ENCODE measurements around the gene CHRNG. TPM values are rescaled to one million over a fixed set of nuclear protein-coding genes. Genes with fewer than 3 reads are reported as not detected.
A peak's percentile ranks its signal among the peaks of the same experiment; 100 is the strongest.

CHRNG gene
- total RNA-seq, 2 experiments from 2014 or later = not detected

DNA sequence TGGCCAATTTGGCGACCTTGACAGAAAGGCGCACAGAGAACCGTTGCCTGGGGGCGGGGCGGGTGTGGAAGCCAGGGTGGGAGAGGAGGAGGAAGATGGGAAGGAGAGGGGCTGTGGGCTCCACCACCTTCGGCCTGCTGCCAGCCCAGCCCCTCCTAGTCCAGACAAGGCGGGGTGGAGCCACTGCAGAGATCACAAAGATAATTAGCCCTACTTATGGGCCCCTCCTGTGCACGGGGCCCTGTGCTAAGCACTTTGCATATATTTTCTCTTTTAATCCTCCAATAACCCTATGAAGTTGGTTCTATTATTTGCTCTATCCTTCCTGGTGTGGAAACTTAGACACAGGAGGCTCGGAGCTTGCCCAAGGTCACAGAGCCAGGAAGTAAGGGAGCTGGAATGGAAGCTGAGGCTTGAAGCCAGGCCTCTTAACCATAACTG, 38.1 kb upstream of the CHRNG start:
- Mint-ChIP-seq H3K27me3 (peaks cover 36% of the 10 kb centered on the region), H3K36me3 (no peaks in the 10 kb centered on the region)

DNA sequence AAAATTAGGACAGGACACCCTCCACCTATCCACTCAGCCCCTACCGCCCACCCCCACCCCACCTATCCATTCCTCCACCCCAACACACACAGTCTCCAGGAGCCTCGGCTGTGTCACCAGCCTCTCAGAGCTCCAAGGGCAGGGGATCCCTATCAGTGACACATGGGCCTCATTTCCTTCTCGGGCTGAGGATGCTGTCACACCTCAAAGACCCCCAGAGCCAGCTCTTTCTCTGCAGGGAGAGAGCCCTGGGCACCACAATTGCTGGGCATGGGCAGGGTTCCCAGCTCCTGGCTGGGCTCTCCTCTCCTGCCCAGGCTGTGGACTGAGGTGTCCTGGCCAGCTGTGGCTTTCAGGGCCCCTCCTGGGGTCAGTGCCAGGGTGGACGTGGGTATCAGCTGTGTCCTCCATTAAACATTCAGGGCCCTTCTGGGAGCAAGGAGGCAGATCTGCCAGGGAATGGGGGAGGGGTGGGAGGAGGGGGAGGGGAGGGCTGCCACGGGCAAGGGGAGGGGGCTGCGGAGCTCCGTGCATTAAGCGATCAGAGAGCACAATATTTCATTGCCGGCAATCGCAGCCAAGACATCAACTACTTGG, 37.6 kb upstream of the CHRNG start:
- peaks cover 36% of the 10 kb centered on the region for H3K27me3 Mint-ChIP-seq
- POLR2A ChIA-PET = no interaction called here
- H3K4me1 Mint-ChIP-seq = peaks cover 4% of the 10 kb centered on the region
- H3K36me3 Mint-ChIP-seq = no peaks in the 10 kb centered on the region
- no peaks in the 10 kb centered on the region for H3K9me3 Mint-ChIP-seq
- DNase-seq = no peak
- H3K27ac Mint-ChIP-seq = no peak overlapping the region
- no peak overlapping the region for H3K4me3 Mint-ChIP-seq
- ATAC-seq (ENCODE audit: low read depth) = no peak

More for the DNA sequence above, 38.1 kb upstream of the CHRNG start:
- POLR2A ChIA-PET = no interaction called here
- peaks cover 4% of the 10 kb centered on the region for H3K4me1 Mint-ChIP-seq
- H3K9me3 Mint-ChIP-seq = no peaks in the 10 kb centered on the region
- H3K27ac Mint-ChIP-seq = no peak overlapping the region
- no peak overlapping the region for H3K4me3 Mint-ChIP-seq
- ATAC-seq (ENCODE audit: low read depth) (no peak), DNase-seq (no peak)

DNA sequence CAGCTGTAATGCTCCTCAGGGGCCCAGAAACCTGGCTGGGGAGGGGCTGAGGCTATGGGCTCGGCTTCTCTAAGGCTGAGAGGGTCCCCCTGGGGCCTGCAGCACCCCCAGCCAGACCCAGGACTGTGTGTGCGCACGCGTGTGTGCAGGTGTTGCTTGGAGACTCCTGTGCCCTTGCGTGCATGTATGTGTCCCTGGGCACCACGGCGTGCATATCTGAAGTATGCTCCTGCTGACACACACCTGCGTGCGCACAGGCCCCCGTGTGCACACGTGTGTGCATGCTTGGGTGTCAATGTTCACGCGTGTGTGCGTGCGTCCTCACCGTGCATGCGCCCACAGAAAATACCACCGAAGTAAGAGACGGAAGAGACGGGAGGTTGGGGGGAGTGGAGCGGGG, 37.0 kb upstream of the CHRNG start:
- no peak for DNase-seq
- Mint-ChIP-seq H3K9me3 (no peaks in the 10 kb centered on the region), H3K4me1 (peaks cover 4% of the 10 kb centered on the region), H3K36me3 (no peaks in the 10 kb centered on the region), H3K27me3 (peaks cover 36% of the 10 kb centered on the region), H3K4me3 (peak overlapping the region; percentile 74), H3K27ac (no peak overlapping the region)
- POLR2A ChIA-PET = no interaction called here
- ATAC-seq (ENCODE audit: low read depth) = no peak

DNA sequence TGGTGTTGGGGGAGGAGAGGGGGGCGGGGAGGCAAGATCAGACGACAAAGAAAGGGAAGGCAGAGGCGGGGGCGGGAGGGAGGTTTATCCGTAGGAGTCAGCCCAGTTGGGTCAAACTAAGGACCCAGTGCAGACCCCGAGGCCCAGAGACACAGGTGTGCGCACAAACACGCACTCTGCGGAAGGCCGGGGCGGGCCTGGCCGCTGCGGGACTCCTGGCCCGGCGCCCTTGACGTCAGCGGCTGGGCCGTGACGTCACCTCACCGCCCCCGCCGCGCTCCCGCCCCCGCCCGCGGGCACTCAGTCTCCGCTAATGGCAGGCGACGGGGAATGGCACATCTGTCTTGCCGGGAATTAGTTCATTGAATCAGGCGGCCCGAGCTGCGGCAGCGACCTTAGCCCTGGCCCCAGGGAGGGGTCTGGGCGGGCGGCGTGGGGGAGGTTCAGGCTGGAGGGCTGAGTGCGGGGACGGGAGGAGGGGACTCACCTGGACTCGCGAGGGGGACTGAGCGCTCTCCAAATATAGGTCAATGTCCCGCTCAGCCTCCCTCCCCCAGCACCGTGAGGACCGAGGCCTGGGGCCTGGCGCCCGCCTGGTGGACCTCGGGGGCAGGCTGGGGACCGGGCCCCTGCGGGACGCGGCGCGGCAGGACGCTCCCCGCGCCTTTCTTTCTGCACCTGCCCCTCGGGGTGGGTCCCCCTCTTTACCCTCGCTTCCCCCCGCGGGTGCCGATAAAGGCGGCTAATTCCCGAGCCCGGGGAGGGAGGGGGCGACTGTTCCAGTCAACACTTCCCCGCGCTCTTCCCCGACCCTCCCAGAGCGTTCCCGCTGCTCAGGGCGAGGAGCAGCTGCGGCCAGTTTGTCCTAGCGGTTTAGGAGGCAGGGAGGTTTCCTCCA, 36.3 kb upstream of the CHRNG start:
- POLR2A ChIA-PET = no interaction called here
- Mint-ChIP-seq H3K4me3 (no peak overlapping the region), H3K9me3 (no peaks in the 10 kb centered on the region), H3K27me3 (peaks cover 36% of the 10 kb centered on the region), H3K27ac (no peak overlapping the region), H3K4me1 (peaks cover 4% of the 10 kb centered on the region), H3K36me3 (no peaks in the 10 kb centered on the region)
- ATAC-seq (ENCODE audit: low read depth) (peak; percentile 49), DNase-seq (peak; percentile 55)

DNA sequence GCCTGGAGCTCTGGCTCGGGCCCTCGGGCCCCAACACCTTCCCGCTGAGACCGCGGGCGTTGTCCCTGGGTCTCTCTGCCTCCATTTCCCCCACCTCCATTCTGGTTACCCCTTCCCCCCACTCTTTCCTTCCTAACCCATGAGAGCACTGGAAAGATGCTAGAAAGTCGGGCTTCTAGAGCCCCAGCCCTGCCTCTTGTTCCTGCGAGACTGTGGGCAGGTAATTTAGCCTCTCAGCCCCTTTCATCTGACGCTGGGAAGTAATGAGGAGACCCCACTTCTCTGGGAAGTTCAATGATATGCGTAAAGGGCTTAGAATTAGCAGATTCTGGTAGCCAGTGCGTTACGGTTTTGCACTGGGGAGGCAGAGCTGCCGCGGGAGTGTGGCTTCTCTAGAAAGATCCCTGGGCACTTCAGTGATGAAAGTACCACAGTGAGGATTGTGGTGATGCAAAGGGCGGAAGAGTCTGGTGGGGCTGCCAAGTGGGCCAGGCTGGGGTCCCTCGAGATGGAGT, 35.6 kb upstream of the CHRNG start:
- H3K27me3 Mint-ChIP-seq = peaks cover 37% of the 10 kb centered on the region
- no peaks in the 10 kb centered on the region for H3K36me3 Mint-ChIP-seq
- DNase-seq = no peak
- H3K4me1 Mint-ChIP-seq = peaks cover 4% of the 10 kb centered on the region
- POLR2A ChIA-PET = no interaction called here
- H3K4me3 Mint-ChIP-seq = no peak overlapping the region
- no peak overlapping the region for H3K27ac Mint-ChIP-seq
- H3K9me3 Mint-ChIP-seq = no peaks in the 10 kb centered on the region
- ATAC-seq (ENCODE audit: low read depth) = no peak

DNA sequence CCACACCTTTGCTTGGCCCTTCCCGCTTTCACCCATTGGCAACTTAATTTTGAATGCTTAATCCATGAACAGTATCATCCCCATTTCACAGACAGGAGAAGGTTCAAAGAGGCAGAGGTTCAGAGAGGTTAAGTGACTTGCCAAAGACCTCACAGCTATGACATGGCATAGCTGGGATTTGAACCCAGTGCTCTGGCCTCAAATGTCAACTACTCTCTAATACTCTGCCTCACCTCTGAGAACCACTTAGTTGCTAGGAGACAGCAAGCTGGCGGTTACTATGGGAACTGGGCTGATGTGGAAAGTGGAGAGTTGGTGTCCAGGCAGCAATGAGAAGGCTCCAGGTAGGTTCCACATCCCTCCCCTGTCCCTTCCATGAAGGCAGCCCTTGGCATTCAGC, 35.1 kb upstream of the CHRNG start:
- H3K4me3 Mint-ChIP-seq = no peak overlapping the region
- H3K4me1 Mint-ChIP-seq = peaks cover 4% of the 10 kb centered on the region
- peaks cover 37% of the 10 kb centered on the region for H3K27me3 Mint-ChIP-seq
- POLR2A ChIA-PET = no interaction called here
- no peaks in the 10 kb centered on the region for H3K9me3 Mint-ChIP-seq
- H3K27ac Mint-ChIP-seq = no peak overlapping the region
- no peak for DNase-seq
- ATAC-seq (ENCODE audit: low read depth) = no peak
- H3K36me3 Mint-ChIP-seq = no peaks in the 10 kb centered on the region

DNA sequence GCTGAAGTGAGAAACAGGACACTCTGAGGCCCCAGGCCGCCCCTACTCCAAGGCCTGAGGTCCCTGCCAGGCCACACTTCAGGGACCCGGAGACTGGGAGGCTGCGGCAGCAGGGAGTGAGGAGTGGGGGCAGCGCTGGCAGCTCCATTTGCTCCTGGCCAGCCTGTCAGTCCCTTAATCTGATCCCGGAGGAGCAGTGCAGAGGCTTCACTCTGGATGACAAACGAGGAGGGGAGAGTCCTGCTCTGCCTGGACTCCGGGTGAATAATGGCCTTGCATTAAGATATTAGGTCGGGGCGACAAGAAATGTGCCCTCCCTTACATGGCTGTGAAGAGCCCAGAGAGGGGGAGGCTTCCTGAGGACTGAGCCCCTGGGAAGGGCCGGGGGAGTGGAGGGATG, 33.6 kb upstream of the CHRNG start:
- H3K4me1 Mint-ChIP-seq = peaks cover 4% of the 10 kb centered on the region
- H3K27me3 Mint-ChIP-seq = peaks cover 35% of the 10 kb centered on the region
- no peaks in the 10 kb centered on the region for H3K9me3 Mint-ChIP-seq
- DNase-seq (no peak), ATAC-seq (ENCODE audit: low read depth) (no peak)
- POLR2A ChIA-PET = no interaction called here
- no peak overlapping the region for H3K27ac Mint-ChIP-seq
- no peaks in the 10 kb centered on the region for H3K36me3 Mint-ChIP-seq
- H3K4me3 Mint-ChIP-seq = no peak overlapping the region

DNA sequence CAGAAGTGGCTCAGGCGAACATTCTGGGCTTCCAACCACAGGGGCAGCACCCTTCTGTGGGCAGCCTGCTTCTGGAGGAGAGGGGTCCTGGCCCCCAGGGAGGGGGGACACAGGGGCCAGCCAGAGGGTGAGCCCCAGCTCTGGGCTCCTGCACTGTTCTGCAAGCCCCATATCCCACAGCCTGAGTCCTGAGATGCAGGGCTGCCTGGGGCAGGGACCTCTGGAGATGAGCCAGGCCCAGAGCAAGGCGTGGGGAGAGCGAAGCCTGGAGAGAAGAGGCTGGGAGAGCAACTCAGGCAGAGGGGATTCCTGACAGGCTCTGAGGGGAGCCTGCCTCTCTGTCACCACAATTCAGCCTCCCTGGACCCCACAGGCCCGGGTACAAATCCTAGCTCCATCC, 32.8 kb upstream of the CHRNG start:
- ATAC-seq (ENCODE audit: low read depth) (no peak), DNase-seq (no peak)
- H3K9me3 Mint-ChIP-seq = no peaks in the 10 kb centered on the region
- POLR2A ChIA-PET = no interaction called here
- H3K27me3 Mint-ChIP-seq = peaks cover 32% of the 10 kb centered on the region
- H3K27ac Mint-ChIP-seq = no peak overlapping the region
- H3K4me1 Mint-ChIP-seq = peaks cover 4% of the 10 kb centered on the region
- H3K36me3 Mint-ChIP-seq = no peaks in the 10 kb centered on the region
- H3K4me3 Mint-ChIP-seq = no peak overlapping the region

DNA sequence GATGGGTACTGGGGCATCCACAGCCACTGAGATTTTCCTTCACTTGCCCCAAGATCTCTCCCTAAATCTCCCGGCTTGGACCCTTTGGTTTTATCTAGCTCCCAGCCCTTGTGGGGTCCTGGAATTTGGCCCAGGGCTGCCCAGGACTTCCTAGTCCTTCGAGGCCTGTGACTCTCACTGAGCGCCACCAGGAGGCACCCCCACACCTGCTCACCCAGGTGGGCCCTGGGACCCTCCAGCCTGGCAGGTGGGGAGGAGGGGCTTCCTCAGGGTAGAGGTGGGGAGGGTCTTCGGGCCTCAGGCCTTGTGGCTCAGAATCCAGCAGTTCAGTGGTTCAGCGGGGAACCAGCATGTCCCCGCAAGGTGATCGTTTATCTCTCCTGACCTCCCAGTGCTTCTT, 31.2 kb upstream of the CHRNG start:
- no peak for DNase-seq
- POLR2A ChIA-PET = no interaction called here
- Mint-ChIP-seq H3K27ac (no peak overlapping the region), H3K9me3 (no peaks in the 10 kb centered on the region), H3K4me1 (no peaks in the 10 kb centered on the region), H3K36me3 (no peaks in the 10 kb centered on the region), H3K4me3 (no peak overlapping the region), H3K27me3 (peaks cover 24% of the 10 kb centered on the region)
- no peak for ATAC-seq (ENCODE audit: low read depth)

DNA sequence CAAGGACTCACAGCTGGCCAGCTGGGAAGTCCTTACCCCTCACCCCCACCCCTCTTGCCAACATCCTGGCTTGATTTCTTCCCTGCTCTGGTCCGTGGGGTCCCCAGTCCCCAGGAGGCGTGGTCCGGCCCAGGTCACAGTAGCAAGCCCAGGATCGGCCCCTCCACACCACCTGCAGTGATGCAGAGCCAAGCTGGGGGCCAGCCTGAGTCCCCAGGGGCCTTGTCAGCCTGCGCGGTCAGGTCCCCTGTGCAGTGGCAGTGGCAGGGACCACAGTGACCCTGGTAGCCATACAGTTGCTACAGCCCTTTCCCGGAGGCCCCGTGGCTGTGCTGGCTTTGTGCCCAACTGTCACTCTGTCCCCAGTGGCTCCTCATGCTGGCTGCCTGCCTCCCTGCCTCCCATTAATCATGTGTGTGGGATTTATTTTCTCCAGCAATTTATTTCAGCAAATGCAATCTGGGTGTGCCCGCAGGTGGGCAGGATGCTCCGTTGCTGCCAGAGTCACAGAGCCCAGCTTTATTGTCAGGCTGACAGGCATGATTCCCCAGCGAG, 28.1 kb upstream of the CHRNG start:
- no peaks in the 10 kb centered on the region for H3K4me1 Mint-ChIP-seq
- H3K27me3 Mint-ChIP-seq = peaks cover 10% of the 10 kb centered on the region
- POLR2A ChIA-PET = no interaction called here
- H3K9me3 Mint-ChIP-seq = no peaks in the 10 kb centered on the region
- no peaks in the 10 kb centered on the region for H3K36me3 Mint-ChIP-seq
- no peak overlapping the region for H3K27ac Mint-ChIP-seq
- no peak overlapping the region for H3K4me3 Mint-ChIP-seq
- DNase-seq = no peak
- no peak for ATAC-seq (ENCODE audit: low read depth)

DNA sequence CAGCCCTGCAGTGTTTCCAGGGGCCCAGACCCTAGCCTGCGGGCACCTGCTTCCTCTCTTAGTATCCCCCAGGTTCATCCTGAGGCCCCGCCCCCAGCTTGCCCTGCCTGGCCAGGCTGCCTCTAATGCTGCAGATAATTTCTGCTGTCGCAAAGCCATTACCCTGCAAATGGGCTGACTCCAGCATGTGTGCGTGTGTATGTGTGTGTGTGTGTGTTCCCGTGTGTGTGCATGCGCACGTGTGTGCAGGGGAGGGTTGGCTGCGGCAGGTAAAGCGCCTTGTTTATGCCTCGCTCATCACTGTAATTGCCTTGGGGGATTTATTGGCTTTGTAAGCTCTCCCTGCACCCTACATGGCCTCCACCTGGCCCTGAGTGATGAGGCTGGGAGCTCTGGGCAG, 26.9 kb upstream of the CHRNG start:
- H3K27ac Mint-ChIP-seq = no peak overlapping the region
- no peak for ATAC-seq (ENCODE audit: low read depth)

DNA sequence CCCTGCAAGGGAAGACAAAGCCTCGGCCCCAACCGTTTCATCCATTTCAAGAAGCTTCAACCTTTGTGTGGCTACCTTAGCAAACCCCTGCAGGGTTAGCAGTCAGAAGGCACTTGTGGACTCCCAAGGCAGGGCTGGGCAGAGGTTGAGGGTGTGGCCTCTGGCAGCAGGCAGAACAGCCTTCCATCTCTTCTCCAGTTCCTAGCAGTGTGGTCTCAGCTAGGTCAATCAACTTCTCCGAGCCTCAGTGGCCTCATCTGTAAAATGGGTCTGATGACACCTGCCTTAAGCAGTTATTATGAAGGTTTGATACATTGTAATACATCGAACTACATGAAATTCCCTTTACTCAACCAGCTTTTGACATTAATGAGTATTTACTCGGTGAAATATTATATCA, 26.1 kb upstream of the CHRNG start:
- H3K27ac Mint-ChIP-seq = no peak overlapping the region
- no peak overlapping the region for H3K4me3 Mint-ChIP-seq
- no peaks in the 10 kb centered on the region for H3K36me3 Mint-ChIP-seq
- H3K4me1 Mint-ChIP-seq = no peaks in the 10 kb centered on the region
- DNase-seq (no peak), ATAC-seq (ENCODE audit: low read depth) (no peak)
- peaks cover 10% of the 10 kb centered on the region for H3K27me3 Mint-ChIP-seq
- no peaks in the 10 kb centered on the region for H3K9me3 Mint-ChIP-seq
- POLR2A ChIA-PET = no interaction called here

More for the DNA sequence above, 26.9 kb upstream of the CHRNG start:
- H3K27me3 Mint-ChIP-seq = peaks cover 10% of the 10 kb centered on the region
- H3K4me1 Mint-ChIP-seq = no peaks in the 10 kb centered on the region
- no peaks in the 10 kb centered on the region for H3K36me3 Mint-ChIP-seq
- H3K9me3 Mint-ChIP-seq = no peaks in the 10 kb centered on the region
- DNase-seq = no peak
- POLR2A ChIA-PET = no interaction called here
- no peak overlapping the region for H3K4me3 Mint-ChIP-seq

DNA sequence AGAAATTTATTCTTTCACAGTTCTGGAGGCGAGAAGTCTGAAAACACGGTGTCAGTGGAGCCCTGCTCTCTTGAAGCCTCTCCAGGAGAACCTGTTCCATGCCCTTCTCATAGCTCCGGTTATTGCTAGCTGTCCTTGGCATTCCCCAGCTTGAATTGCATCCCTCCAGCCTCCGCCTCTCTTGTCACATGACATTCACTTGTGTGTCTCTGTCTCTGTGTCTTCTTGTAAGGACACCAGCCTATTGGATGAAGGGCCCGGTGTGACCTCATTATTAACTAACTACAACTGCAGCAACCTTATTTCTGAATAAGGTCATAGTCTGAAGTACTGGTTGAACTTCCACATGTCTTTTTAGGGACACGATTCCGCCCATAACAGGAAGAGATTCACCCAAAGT, 23.9 kb upstream of the CHRNG start:
- Mint-ChIP-seq H3K27ac (no peak overlapping the region), H3K36me3 (no peaks in the 10 kb centered on the region), H3K27me3 (peaks cover 13% of the 10 kb centered on the region), H3K4me1 (no peaks in the 10 kb centered on the region), H3K4me3 (no peak overlapping the region), H3K9me3 (no peaks in the 10 kb centered on the region)
- DNase-seq = no peak
- no peak for ATAC-seq (ENCODE audit: low read depth)
- POLR2A ChIA-PET = interaction anchor here (0.7 kb wide), 1 partner anchor 26 kb away, joined by 3 read pairs; no protein-coding TSS in a partner anchor

DNA sequence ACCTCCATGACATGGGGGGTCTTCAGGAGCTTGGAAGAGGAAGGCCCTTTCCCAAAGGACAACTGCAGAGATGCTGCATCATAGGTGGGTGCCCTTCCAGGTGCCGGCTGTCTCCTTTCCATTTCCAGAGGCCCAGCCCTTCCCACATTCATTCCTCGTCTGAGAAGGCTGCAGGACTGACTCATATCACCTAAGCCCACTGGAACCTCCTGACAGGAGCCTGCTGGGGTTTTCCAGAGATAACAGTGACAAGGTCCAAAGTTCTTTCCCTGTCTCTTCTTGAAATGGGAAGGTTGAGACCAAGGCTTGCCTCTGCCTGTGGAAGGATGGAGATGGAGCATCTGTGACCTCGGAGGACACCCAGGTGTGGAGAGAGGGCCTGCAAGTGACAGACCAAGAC, 22.9 kb upstream of the CHRNG start:
- H3K27ac Mint-ChIP-seq = no peak overlapping the region
- POLR2A ChIA-PET = interaction anchor here (0.7 kb wide), 1 partner anchor 25 kb away, joined by 3 read pairs; no protein-coding TSS in a partner anchor
- peaks cover 19% of the 10 kb centered on the region for H3K27me3 Mint-ChIP-seq
- H3K4me1 Mint-ChIP-seq = peaks cover 2% of the 10 kb centered on the region
- no peak for ATAC-seq (ENCODE audit: low read depth)
- H3K36me3 Mint-ChIP-seq = no peaks in the 10 kb centered on the region
- no peak for DNase-seq
- no peak overlapping the region for H3K4me3 Mint-ChIP-seq
- H3K9me3 Mint-ChIP-seq = no peaks in the 10 kb centered on the region
